K562 (cell line): ENCODE results near the gene MPIG6B. TPM values are rescaled to one million over a fixed set of nuclear protein-coding genes. Genes with fewer than 3 reads are reported as not detected.

Experiments
- BRD4 ChIP-seq: fragments of 200-600 bp; sonication (generic); IDR thresholded peaks from 2 replicates; pipeline ENCODE4 v1.6.1; 2017; ENCODE audit warnings: inconsistent platforms
- CBX3 ChIP-seq, 2 experiments: IDR thresholded peaks; 1 replicate in 1 of 2; 2 replicates in 1 of 2; pipeline ENCODE4 v1.6.1; 2012; ENCODE audit warnings: inconsistent platforms in 2 of 2, low read length in 2 of 2, borderline replicate concordance in 1 of 2, control low read depth in 1 of 2
- GABPB2 ChIP-seq: fragments of 250-450 bp; sonication (Bioruptor Pico); conservative IDR thresholded peaks from 2 replicates; pipeline ENCODE4 v1.5.1; 2021; ENCODE audit warnings: mild to moderate bottlenecking
- GTF2F1 ChIP-seq: IDR thresholded peaks from 2 replicates; pipeline ENCODE4 v1.6.1; 2011; ENCODE audit warnings: low read depth, low read length, improper control_type of control experiment
- HDAC2 ChIP-seq: fragments of 450-650 bp; IDR thresholded peaks from 2 replicates; pipeline ENCODE4 v1.6.1; 2016; ENCODE audit warnings: mild to moderate bottlenecking
- HIVEP1 ChIP-seq: fragments of 250-450 bp; sonication (Bioruptor Pico); IDR thresholded peaks from 2 replicates; pipeline ENCODE4 v1.4.0; 2020; ENCODE audit warnings: mild to moderate bottlenecking
- KDM1A ChIP-seq, 2 experiments: fragments of 450-650 bp; IDR thresholded peaks; 2 replicates each; pipeline ENCODE4 v1.6.1; 2016; ENCODE audit warnings: mild to moderate bottlenecking in 2 of 2
- MLX ChIP-seq, 2 experiments: fragments of 450-650 bp in 1 of 2; sonication (generic) in 1 of 2; formaldehyde crosslinking; conservative IDR thresholded peaks; 2 replicates each; pipeline versions ENCODE4 v1.4.0 to v1.8.1; 2020 to 2022; ENCODE audit warnings: mild to moderate bottlenecking in 1 of 2, missing genetic modification reagents in 1 of 2
- MTA1 ChIP-seq: fragments of 450-650 bp; IDR thresholded peaks from 2 replicates; pipeline ENCODE4 v1.6.1; 2017; ENCODE audit warnings: borderline replicate concordance
- PHB2 ChIP-seq: fragments of 450-650 bp; IDR thresholded peaks from 2 replicates; pipeline ENCODE4 v1.6.1; 2017; ENCODE audit warnings: low read depth
- RBFOX2 ChIP-seq: fragments of 200-400 bp; formaldehyde crosslinking; IDR thresholded peaks from 2 replicates; pipeline ENCODE4 v1.6.1; 2017; ENCODE audit warnings: low read depth, mild to moderate bottlenecking, low read length, moderate library complexity
- STAT6 ChIP-seq: sonication (generic); formaldehyde crosslinking; IDR thresholded peaks from 2 replicates; pipeline ENCODE4 v1.8.1; 2023; ENCODE audit warnings: mild to moderate bottlenecking, missing genetic modification reagents
- ZFX ChIP-seq: sonication (generic); formaldehyde crosslinking; IDR thresholded peaks from 2 replicates; pipeline ENCODE4 v1.8.0; 2022; ENCODE audit warnings: mild to moderate bottlenecking, missing genetic modification reagents, moderate library complexity
- ZNF395 ChIP-seq: fragments of 200-800 bp; sonication (Bioruptor generic); IDR thresholded peaks from 2 replicates; pipeline ENCODE4 v1.6.1; 2017; ENCODE audit warnings: missing genetic modification characterization, missing compliant biosample characterization
- ZNF445 ChIP-seq: fragments of 250-450 bp; sonication (Bioruptor Pico); IDR thresholded peaks from 2 replicates; pipeline ENCODE4 v1.4.0; 2020; ENCODE audit warnings: low read depth, mild to moderate bottlenecking, moderate library complexity
- ZNF449 ChIP-seq: fragments of 250-450 bp; sonication (Bioruptor Pico); IDR thresholded peaks from 2 replicates; pipeline ENCODE4 v1.8.0; 2022; ENCODE audit warnings: moderate library complexity, mild to moderate bottlenecking, inconsistent platforms
- ZNF740 ChIP-seq, 3 experiments: fragments of 200-800 bp in 1 of 3; sonication (Bioruptor generic) in 1 of 3; sonication (generic) in 1 of 3; formaldehyde crosslinking in 1 of 3; IDR thresholded peaks; 2 replicates each; pipeline versions ENCODE4 v1.6.1 to v1.8.0; 2016 to 2022; ENCODE audit warnings: mild to moderate bottlenecking in 2 of 3, missing compliant biosample characterization in 2 of 3, missing genetic modification characterization in 2 of 3, missing genetic modification reagents in 1 of 3
- polyA plus RNA-seq, 8 experiments: library from polyadenylated mRNA; depleted of rRNA in 4 of 8; stranded (reverse) in 5 of 8; unstranded in 3 of 8; fragments of >200 nt; fragmentation: Nextera tagmentation in 2 of 8; fragmentation: Illumina TruSeq in 1 of 8; extraction: Ambion mirVana in 2 of 8; extraction: Trizol in 1 of 8; gene quantifications; 2 replicates each; pipeline versions ENCODE4 v1.2.1 to v1.2.3, GENCODE V29; 2011 to 2014; ENCODE audit warnings: inconsistent platforms in 1 of 8, missing spikeins in 1 of 8
- total RNA-seq, 7 experiments: library from RNA; depleted of rRNA in 6 of 7; stranded (reverse); fragments of >200 nt in 6 of 7; fragmentation: Illumina TruSeq in 2 of 7; extraction: Trizol in 2 of 7; gene quantifications; 2 replicates each; pipeline versions ENCODE4 v1.2.1 to v1.2.3, GENCODE V29; 2011 to 2021; ENCODE audit warnings: low replicate concordance in 1 of 7

The MPIG6B gene
- total and polyA plus RNA-seq, 9 of the 15 experiments (the other 6 are each of a cell fraction or from before 2014, with no cell fraction given) = 0.11 to 1.2 (median 0.28) TPM; not detected in 1

- no peak for TF ChIP-seq ZNF740 (CRISPR knock-in tag; IDR thresholded peaks at IDR 0.05)
- peak in 1 of 2 experiments; percentile 76; a peak in 2 of 4 replicates for TF ChIP-seq ZNF740 (tag; IDR thresholded peaks at IDR 0.05)
- 0 out of 2 replicates have a peak, but pooled peaks have one; percentile 57 for TF ChIP-seq ZNF445
- TF ChIP-seq ZNF395 (CRISPR knock-in tag) = no peak
- peak; percentile 53; the same call in 1 of the 2 replicates for TF ChIP-seq PHB2
- TF ChIP-seq RBFOX2 = peak; percentile 96
- no peak for TF ChIP-seq ZFX (CRISPR knock-in tag)
- no peak for TF ChIP-seq KDM1A (IDR thresholded peaks at IDR 0.05)
- TF ChIP-seq CBX3 (IDR thresholded peaks at IDR 0.05; ENCODE audit: borderline replicate concordance in 1 of 2, low read length in 2 of 2) = peak in 1 of 2 experiments; percentile 92; a peak in 2 of 3 replicates
- peak; percentile 92 for TF ChIP-seq HIVEP1 (CRISPR knock-in tag)
- TF ChIP-seq BRD4 = peak; percentile 85
- TF ChIP-seq GTF2F1 = peak; percentile 82; the same call in 1 of the 2 replicates
- peak; percentile 86; the same call in 1 of the 2 replicates for TF ChIP-seq GABPB2 (CRISPR knock-in tag)
- TF ChIP-seq ZNF449 (CRISPR knock-in tag) = 0 out of 2 replicates have a peak, but pooled peaks have one; percentile 47
- 0 out of 2 replicates have a peak, but pooled peaks have one; percentile 2 for TF ChIP-seq STAT6 (CRISPR knock-in tag)
- 0 out of 2 replicates have a peak, but pooled peaks have one; percentile 39 for TF ChIP-seq MTA1
- peak; percentile 30 for TF ChIP-seq HDAC2
- TF ChIP-seq MLX (CRISPR knock-in tag; conservative IDR thresholded peaks at IDR 0.05) = peak in 1 of 2 experiments; percentile 76; a peak in 1 of 4 replicates
Measured at GRCh38 chr6:31736021-31736767, 13.0 kb downstream of the MPIG6B start, which contains the start of gene CLIC1 (continued).
